GM19099 (cell line): ENCODE measurements around the gene PHACTR2.

ENCODE experiments used
- POLR2A ChIP-seq: IDR thresholded peaks from 3 replicates; pipeline ENCODE4 v1.6.1; 2011; ENCODE audit warnings: low read depth; ENCODE audit not compliant: insufficient read length; ENCODE audit errors: extremely low read depth

The PHACTR2 gene

GRCh38 chr6:143677891-143678791 is at the start of gene PHACTR2:
Gene PHACTR2, plus strand, starts transcription at chr6:143677965. Its CDS starts 199 bp downstream, at chr6:143678164.
- no peak for TF ChIP-seq POLR2A

- no peak for TF ChIP-seq POLR2A
Measured at GRCh38 chr6:143629104-143630080, 48.4 kb upstream of the PHACTR2 start.

GRCh38 chr6:143632894-143633293 is 44.9 kb upstream of the PHACTR2 start:
- no peak for TF ChIP-seq POLR2A

GRCh38 chr6:143634486-143634885 is 43.3 kb upstream of the PHACTR2 start:
- no peak for TF ChIP-seq POLR2A

- no peak for TF ChIP-seq POLR2A
Measured at GRCh38 chr6:143637691-143638090, 40.1 kb upstream of the PHACTR2 start.

- no peak for TF ChIP-seq POLR2A
Measured at GRCh38 chr6:143642403-143642802, 35.4 kb upstream of the PHACTR2 start.

- no peak for TF ChIP-seq POLR2A
Measured at GRCh38 chr6:143647191-143647590, 30.6 kb upstream of the PHACTR2 start.

- TF ChIP-seq POLR2A: no peak
Measured at GRCh38 chr6:143647732-143648131, 30.0 kb upstream of the PHACTR2 start.

GRCh38 chr6:143652841-143653331 is 24.9 kb upstream of the PHACTR2 start:
- TF ChIP-seq POLR2A: no peak

GRCh38 chr6:143655541-143655940 is 22.2 kb upstream of the PHACTR2 start:
- no peak for TF ChIP-seq POLR2A

- TF ChIP-seq POLR2A: no peak
Measured at GRCh38 chr6:143656026-143656425, 21.7 kb upstream of the PHACTR2 start.

GRCh38 chr6:143657809-143658208 is 20.0 kb upstream of the PHACTR2 start:
- no peak for TF ChIP-seq POLR2A

- TF ChIP-seq POLR2A: no peak
Measured at GRCh38 chr6:143664171-143664570, 13.6 kb upstream of the PHACTR2 start.

GRCh38 chr6:143673669-143674068 is 4.1 kb upstream of the PHACTR2 start:
- no peak for TF ChIP-seq POLR2A
